GM12864 (cell line): ENCODE results near the gene CRTAC1.

Source experiments
- DNase-seq: peaks from one replicate; pipeline ENCODE4 v3.0.0-alpha.2; 2011; ENCODE audit warnings: low read depth
- H3K4me3 ChIP-seq: 2 replicates; pipeline ENCODE4 v1.5.1; 2011; ENCODE audit warnings: mild to moderate bottlenecking, low read depth, low read length, control low read depth
- TF ChIP-seq, protein P1 (sequence below): IDR thresholded peaks from 2 replicates; pipeline ENCODE4 v1.5.1; 2011; ENCODE audit warnings: low read depth, mild to moderate bottlenecking, moderate library complexity, low read length, control low read depth, inconsistent platforms; ENCODE audit errors: missing control alignments

CRTAC1 gene

DNA sequence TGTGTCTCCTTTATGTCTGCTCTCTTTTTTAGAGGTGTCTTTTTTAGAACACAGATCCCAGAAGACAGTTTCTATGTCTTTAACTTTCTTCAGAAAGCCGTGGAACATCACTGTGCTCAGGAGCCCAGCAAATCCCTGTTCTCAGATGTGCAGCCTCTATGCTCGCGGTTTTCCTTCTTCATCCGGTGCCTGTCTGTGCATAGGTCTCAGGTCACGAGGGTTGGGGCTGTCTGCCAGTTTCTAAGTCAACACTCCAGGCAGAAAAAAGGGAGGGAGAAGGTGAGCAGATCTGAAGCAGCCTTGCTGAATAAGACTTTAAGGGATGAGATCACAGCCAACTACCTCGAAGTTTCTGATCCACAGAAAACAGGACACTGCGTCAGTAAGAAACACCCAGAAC, 68.5 kb downstream of the CRTAC1 start:
- no peak overlapping the region for H3K4me3 ChIP-seq
- TF ChIP-seq, protein P1, sequence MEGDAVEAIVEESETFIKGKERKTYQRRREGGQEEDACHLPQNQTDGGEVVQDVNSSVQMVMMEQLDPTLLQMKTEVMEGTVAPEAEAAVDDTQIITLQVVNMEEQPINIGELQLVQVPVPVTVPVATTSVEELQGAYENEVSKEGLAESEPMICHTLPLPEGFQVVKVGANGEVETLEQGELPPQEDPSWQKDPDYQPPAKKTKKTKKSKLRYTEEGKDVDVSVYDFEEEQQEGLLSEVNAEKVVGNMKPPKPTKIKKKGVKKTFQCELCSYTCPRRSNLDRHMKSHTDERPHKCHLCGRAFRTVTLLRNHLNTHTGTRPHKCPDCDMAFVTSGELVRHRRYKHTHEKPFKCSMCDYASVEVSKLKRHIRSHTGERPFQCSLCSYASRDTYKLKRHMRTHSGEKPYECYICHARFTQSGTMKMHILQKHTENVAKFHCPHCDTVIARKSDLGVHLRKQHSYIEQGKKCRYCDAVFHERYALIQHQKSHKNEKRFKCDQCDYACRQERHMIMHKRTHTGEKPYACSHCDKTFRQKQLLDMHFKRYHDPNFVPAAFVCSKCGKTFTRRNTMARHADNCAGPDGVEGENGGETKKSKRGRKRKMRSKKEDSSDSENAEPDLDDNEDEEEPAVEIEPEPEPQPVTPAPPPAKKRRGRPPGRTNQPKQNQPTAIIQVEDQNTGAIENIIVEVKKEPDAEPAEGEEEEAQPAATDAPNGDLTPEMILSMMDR, result no peak

DNA sequence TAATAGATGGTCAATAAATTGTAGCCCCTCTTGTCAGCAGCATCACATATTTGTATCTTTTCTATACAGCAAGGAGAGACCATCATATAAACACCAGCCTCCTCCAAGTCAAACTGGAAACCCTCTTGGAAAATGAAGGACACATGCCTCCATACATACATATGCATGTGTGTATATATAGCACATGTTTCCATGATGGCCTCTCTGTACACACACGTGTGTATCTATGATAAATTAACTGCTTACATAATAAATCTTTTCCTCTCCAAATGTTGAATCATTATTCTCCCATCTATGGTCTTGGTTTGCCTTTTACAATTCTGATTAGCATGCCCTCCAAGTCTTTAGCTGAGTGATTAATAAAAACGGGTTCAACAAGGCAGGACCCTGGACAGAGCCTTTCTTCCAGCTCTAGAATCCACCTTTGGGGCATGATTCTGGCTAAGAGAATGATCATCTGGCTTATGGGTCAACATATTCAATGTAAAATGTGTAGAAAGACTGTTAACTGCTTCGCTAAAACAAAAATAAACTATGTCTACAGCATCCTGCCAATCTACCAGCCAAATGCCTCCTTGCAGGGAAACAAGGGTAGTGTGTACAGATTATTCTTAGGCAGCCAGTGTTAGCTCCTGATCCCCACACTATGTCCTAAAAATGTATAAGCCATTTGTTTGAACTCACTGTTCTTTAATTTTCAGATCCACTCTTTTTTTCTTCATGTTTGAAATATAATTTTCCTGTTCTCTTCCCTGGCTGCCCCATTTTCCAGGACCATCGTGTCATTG, 70.0 kb downstream of the CRTAC1 start:
- H3K4me3 ChIP-seq, result no peak overlapping the region

More for the DNA sequence above, 68.5 kb downstream of the CRTAC1 start:
- DNase-seq, result no peak

DNA sequence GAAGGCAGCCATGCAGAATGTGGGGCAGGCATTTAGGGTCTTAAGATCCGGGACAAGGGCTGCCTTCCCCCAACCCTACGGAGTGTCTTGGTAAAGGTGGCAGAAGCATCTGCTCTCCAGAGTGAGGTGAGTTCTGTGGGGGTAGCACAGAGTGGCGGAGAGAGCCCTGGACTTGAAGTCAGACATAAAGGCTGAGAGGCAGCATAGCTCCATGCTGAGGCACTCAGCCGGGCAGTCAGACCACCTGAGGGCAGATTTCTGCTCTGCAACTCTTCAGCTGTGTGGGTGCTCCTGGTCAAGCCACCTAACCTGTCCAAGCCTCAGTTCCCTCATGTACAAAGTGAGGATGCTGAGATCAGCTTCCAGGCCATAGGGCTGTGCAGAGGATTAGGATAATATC, 81.0 kb downstream of the CRTAC1 start:
- TF ChIP-seq, protein P1, result no peak
- no peak for DNase-seq

More for the DNA sequence above, 70.0 kb downstream of the CRTAC1 start:
- no peak for DNase-seq
- TF ChIP-seq, protein P1, result no peak

DNA sequence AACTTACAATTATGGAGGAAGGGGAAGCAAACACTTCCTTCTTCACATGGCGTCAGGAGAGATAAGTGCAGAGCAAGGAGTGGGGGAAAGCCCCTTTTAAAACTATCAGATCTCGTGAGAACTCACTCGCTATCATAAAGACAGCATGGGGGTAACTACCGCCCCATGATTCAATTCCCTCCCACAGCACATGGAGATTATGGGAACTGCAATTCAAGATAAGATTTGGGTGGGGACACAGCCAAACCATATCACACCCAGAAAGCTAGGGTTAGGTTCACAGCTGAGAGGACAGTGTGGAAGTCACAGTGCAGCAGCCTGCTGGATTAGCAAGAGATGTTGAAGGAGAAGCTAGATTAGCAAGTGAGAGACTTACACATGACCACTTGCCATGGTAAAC, 81.6 kb downstream of the CRTAC1 start:
- no peak for DNase-seq
- no peak overlapping the region for H3K4me3 ChIP-seq
- TF ChIP-seq, protein P1, result no peak

More for the DNA sequence above, 81.0 kb downstream of the CRTAC1 start:
- H3K4me3 ChIP-seq, result no peak overlapping the region

DNA sequence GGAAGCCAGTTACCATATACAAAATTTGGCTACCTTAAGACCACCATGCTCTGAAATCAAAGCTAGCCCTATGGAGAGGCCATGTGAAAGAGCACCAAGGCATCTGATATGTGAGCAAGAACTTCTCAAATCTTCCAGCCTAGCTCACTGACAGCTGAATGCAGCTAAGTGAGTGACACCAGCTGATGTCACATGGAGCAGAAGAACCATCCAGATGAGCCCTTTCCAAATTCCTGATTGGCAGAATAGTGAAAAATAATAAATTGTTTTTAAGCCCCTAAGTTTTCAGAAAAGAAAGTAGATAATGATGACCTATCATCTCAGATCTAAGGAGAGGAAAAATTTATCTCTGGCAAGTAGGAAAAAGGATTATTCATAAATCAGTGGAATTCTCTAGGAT, 85.6 kb downstream of the CRTAC1 start:
- no peak for DNase-seq
- TF ChIP-seq, protein P1, result no peak
- H3K4me3 ChIP-seq, result no peak overlapping the region

DNA sequence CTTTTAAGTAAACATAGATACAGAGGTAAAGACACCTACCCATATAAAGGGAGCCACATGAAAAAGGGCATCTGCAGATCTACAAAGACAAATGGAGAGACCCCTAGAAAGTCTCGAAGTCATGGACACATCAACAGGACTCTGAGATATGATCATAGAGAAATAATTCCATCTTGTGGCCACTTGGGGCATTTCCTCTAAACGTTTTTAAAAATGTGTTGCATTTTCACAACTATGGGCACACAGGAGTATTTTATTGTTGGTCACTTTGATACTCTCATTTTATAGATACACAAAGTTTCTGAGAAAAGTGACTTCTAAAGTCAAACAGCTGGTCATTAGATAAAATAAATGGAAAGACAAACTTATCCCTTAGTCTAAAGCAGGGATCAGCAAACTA, 87.1 kb downstream of the CRTAC1 start:
- no peak for DNase-seq
- no peak overlapping the region for H3K4me3 ChIP-seq
- TF ChIP-seq, protein P1, result no peak

DNA sequence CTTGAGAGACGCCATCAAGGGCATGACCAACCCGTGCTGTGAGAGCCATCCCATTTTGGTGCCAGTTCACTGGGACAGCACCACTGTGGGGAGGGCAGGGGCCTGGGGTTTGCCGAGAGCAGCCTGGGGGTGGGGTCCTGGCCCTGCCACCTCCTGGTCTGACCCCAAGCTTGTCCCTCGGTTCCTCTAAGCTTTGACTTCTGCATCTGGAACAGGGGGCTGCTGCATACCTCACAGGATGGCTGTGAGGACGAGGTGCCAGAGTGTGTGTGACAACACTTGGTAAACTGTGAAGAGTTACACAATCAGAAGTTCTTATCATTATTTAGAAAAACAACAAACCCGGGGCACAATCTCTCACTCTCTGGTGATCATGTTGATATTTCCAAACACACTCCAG, 89.9 kb downstream of the CRTAC1 start:
- DNase-seq, result no peak
- H3K4me3 ChIP-seq, result no peak overlapping the region
- TF ChIP-seq, protein P1, result no peak
